ES-I3 (cell line): ENCODE data around the gene ABHD10.

Experiments used
- H3K36me3 ChIP-seq: 2 replicates; pipeline ENCODE4 v1.6.1; 2013; ENCODE audit warnings: mild to moderate bottlenecking, low read length, control low read depth, moderate library complexity; ENCODE audit not compliant: insufficient read depth
- H3K4me1 ChIP-seq: 2 replicates; pipeline ENCODE4 v1.6.1; 2013; ENCODE audit warnings: mild to moderate bottlenecking, control low read depth, low read length; ENCODE audit not compliant: insufficient read depth
- H3K9ac ChIP-seq: 2 replicates; pipeline ENCODE4 v1.6.1; 2013; ENCODE audit warnings: low read depth, mild to moderate bottlenecking, low read length, moderate library complexity
- H3K9me3 ChIP-seq: 2 replicates; pipeline ENCODE4 v1.6.1; 2013; ENCODE audit warnings: mild to moderate bottlenecking, low read length, moderate library complexity; ENCODE audit not compliant: control insufficient read depth, insufficient read depth

ABHD10 gene

GRCh38 chr3:111978583-111979433 lies at the start of gene ABHD10:
TSS of gene ABHD10 (plus strand) at chr3:111979026. CDS start at chr3:111979062, 36 bp downstream.
- Histone ChIP-seq H3K9me3 (no peaks in the 10 kb centered on the region), H3K9ac (peak within 1 kb of the TSS; percentile 88), H3K36me3 (no peaks in the 10 kb centered on the region; the same call in 1 of the 2 replicates), H3K4me1 (no peaks in the 10 kb centered on the region; the same call in 1 of the 2 replicates)

- no peaks in the 10 kb centered on the region for H3K4me1 ChIP-seq
- no peak overlapping the region for H3K9ac ChIP-seq
- H3K36me3 ChIP-seq = no peaks in the 10 kb centered on the region
Measured at GRCh38 chr3:111929484-111929883, 49.3 kb upstream of the ABHD10 start.

DNA sequence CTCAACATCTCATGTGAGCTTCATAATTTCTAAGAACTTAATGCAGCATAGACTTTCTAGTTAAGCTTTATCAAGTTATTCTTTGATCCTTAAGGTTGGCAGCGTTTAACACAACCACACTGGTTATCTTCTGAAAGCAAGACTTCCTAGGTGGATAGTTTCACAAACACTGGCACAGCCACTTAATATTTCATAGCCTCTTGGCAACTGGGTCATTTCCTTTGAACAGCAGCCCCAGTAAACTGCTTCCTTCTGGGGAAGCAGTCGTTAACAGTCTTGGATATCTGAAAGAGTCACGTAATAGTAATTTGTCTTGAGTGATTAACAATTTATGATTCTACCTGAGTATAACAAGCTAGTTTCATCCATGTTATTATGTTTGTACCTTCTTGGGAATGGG lies 45.9 kb upstream of the ABHD10 start:
- Histone ChIP-seq H3K36me3 (no peaks in the 10 kb centered on the region), H3K9ac (no peak overlapping the region), H3K4me1 (no peaks in the 10 kb centered on the region), H3K9me3 (peaks cover 5% of the 10 kb centered on the region; the same call in 1 of the 2 replicates)

More at GRCh38 chr3:111929484-111929883, 49.3 kb upstream of the ABHD10 start:
- H3K9me3 ChIP-seq = peaks cover 5% of the 10 kb centered on the region; the same call in 1 of the 2 replicates

- no peaks in the 10 kb centered on the region for H3K36me3 ChIP-seq
- H3K9me3 ChIP-seq = peaks cover 5% of the 10 kb centered on the region; the same call in 1 of the 2 replicates
- H3K4me1 ChIP-seq = no peaks in the 10 kb centered on the region
- H3K9ac ChIP-seq = no peak overlapping the region
Measured at GRCh38 chr3:111936191-111936841, 42.5 kb upstream of the ABHD10 start.

DNA sequence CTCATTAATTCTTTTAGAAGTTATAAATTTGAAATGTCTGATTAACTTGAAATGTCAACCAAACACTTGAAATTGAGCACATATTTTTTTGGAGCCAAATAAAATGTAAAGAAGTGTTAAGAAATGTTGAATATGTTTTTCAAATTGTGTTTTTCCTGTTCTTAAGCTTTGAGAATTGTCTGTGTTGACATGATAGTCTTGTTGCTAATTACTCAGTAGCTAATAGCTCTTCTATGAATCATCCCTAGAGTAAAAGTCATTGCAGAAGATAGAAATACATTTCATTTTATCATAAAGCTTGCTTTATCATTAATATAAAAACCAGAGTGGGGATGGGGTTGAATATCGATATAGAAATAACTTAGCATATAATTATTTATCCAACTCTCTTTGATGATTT lies 41.9 kb upstream of the ABHD10 start:
- no peaks in the 10 kb centered on the region for H3K36me3 ChIP-seq
- no peaks in the 10 kb centered on the region for H3K4me1 ChIP-seq
- no peak overlapping the region for H3K9ac ChIP-seq
- H3K9me3 ChIP-seq = peaks cover 5% of the 10 kb centered on the region; the same call in 1 of the 2 replicates

- Histone ChIP-seq H3K9ac (no peak overlapping the region), H3K9me3 (peaks cover 5% of the 10 kb centered on the region; the same call in 1 of the 2 replicates), H3K36me3 (no peaks in the 10 kb centered on the region), H3K4me1 (no peaks in the 10 kb centered on the region)
Measured at GRCh38 chr3:111937871-111938270, 41.0 kb upstream of the ABHD10 start.

DNA sequence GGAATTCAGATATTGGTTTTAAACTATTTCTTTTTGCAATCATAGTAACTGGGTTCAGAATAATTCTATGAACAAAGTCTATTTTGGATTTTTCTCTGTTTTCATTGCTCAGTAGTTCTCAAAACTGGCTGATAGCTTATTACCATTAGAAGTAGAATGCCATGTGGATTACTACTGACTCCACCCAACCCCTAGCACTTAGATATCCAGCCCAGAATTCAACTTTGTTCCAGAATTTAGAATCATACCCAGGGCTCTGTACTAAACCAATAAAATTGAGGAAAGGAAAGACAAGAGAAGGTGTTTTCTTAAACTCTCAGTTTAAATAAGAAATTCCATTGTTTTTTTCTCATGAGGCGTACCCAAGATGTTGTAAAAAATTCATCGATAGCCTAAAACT lies 39.0 kb upstream of the ABHD10 start:
- Histone ChIP-seq H3K9me3 (no peaks in the 10 kb centered on the region), H3K9ac (no peak overlapping the region), H3K4me1 (no peaks in the 10 kb centered on the region), H3K36me3 (no peaks in the 10 kb centered on the region)

GRCh38 chr3:111943533-111943932 lies 35.3 kb upstream of the ABHD10 start:
- H3K9ac ChIP-seq = no peak overlapping the region
- no peaks in the 10 kb centered on the region for H3K36me3 ChIP-seq
- no peaks in the 10 kb centered on the region for H3K4me1 ChIP-seq
- no peaks in the 10 kb centered on the region for H3K9me3 ChIP-seq

- Histone ChIP-seq H3K4me1 (no peaks in the 10 kb centered on the region), H3K36me3 (no peaks in the 10 kb centered on the region), H3K9ac (no peak overlapping the region), H3K9me3 (no peaks in the 10 kb centered on the region)
Measured at GRCh38 chr3:111944372-111944771, 34.5 kb upstream of the ABHD10 start.

DNA sequence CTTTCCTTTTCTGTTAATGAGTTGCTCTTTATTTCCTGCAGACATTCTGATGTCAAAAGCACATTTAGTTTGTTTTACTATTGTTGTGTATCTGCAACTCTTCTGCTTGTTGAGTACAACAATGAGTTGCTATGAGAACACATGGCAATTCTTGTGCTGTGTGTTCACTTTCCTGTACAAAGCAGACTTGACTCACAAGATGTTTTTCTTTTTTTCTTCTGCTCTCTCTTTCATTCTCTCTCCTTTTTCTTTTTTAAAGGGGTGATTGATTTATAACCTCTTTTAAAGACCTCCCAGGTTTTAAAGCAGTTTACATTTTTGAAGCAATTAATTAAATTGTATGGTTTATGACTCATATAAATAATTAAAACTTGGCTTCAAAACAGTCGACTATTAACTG lies 31.6 kb upstream of the ABHD10 start:
- Histone ChIP-seq H3K9ac (no peak overlapping the region), H3K4me1 (no peaks in the 10 kb centered on the region), H3K9me3 (no peaks in the 10 kb centered on the region), H3K36me3 (no peaks in the 10 kb centered on the region)

DNA sequence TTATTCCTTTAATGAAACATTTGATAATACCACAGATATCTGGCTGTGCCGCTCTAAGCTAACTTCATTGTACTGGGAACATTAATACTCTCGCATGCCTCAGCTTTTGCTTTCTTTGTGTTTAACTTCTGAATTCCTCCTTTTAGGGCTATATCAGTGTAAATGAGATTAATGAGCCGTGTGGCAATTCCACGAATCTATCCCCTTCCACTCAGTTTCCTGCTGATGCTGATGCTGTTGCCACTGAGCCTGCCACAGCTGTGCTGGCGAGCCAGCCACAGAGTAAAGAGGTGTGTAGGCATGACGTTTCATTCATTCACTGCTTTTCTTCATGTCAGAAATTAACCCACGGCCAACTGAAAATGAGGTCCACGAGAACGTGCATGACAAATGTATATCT lies 30.0 kb upstream of the ABHD10 start:
- no peak overlapping the region for H3K9ac ChIP-seq
- no peaks in the 10 kb centered on the region for H3K9me3 ChIP-seq
- no peaks in the 10 kb centered on the region for H3K36me3 ChIP-seq
- peaks cover 8% of the 10 kb centered on the region; the same call in 1 of the 2 replicates for H3K4me1 ChIP-seq

- Histone ChIP-seq H3K9me3 (no peaks in the 10 kb centered on the region), H3K4me1 (peaks cover 17% of the 10 kb centered on the region; the same call in 1 of the 2 replicates), H3K36me3 (no peaks in the 10 kb centered on the region), H3K9ac (no peak overlapping the region)
Measured at GRCh38 chr3:111949712-111950111, 29.1 kb upstream of the ABHD10 start.

DNA sequence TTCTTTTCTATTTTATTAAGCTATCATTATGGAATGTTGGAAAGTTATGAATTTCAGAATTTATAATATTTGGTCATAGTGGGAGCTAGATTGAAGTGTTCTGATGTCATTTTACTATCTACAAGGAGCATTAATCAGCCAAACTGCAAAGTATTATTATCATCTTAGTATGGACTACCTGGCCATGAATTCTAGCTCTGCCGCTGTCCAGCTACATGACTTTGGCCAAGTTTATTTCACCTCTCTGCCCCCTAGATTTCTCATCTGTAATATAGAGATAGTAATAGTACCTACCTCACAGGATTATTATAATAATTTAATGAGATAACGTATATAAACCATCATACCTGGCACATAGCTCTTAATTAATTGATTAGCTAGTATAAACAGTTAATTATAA lies 27.8 kb upstream of the ABHD10 start:
- Histone ChIP-seq H3K9me3 (no peaks in the 10 kb centered on the region), H3K36me3 (no peaks in the 10 kb centered on the region), H3K9ac (no peak overlapping the region), H3K4me1 (peaks cover 17% of the 10 kb centered on the region; the same call in 1 of the 2 replicates)

- no peaks in the 10 kb centered on the region for H3K36me3 ChIP-seq
- no peaks in the 10 kb centered on the region for H3K9me3 ChIP-seq
- H3K9ac ChIP-seq = no peak overlapping the region
- peaks cover 23% of the 10 kb centered on the region for H3K4me1 ChIP-seq
Measured at GRCh38 chr3:111952086-111952485, 26.7 kb upstream of the ABHD10 start.
